Activated naive CD4-positive, alpha-beta T cell (primary cell): Measurements from ENCODE around the gene TCFL5.
"Not testable (repeated sequence)": the region's sequence is repeated elsewhere in the genome, so short reads cannot be mapped to it uniquely, and the experiment has no call there.

ENCODE experiments used
- DNase-seq, 4 experiments: peaks; one replicate each; lab custom pipeline; 2025; lab: John Stamatoyannopoulos, UW

TCFL5 gene

GRCh38 chr20:62880147-62880934 is 18.7 kb upstream of the TCFL5 start:
- no peak for DNase-seq

- no peak for DNase-seq
Observed at GRCh38 chr20:62879275-62880146, 17.9 kb upstream of the TCFL5 start.

- no peak for DNase-seq
Observed at GRCh38 chr20:62878244-62879038, 16.8 kb upstream of the TCFL5 start.

GRCh38 chr20:62876902-62877816 is 15.5 kb upstream of the TCFL5 start:
- no peak for DNase-seq

GRCh38 chr20:62876501-62876901 is 14.9 kb upstream of the TCFL5 start:
- DNase-seq: no peak

GRCh38 chr20:62875419-62876361 is 14.1 kb upstream of the TCFL5 start:
- no peak for DNase-seq

- no peak for DNase-seq
Observed at GRCh38 chr20:62874964-62875344, 13.3 kb upstream of the TCFL5 start.

GRCh38 chr20:62873681-62874031 is 12.0 kb upstream of the TCFL5 start:
- not testable (repeated sequence) for DNase-seq

GRCh38 chr20:62873280-62873679 is 11.7 kb upstream of the TCFL5 start:
- DNase-seq: no peak

- no peak for DNase-seq
Observed at GRCh38 chr20:62872862-62873261, 11.2 kb upstream of the TCFL5 start.

- no peak for DNase-seq
Observed at GRCh38 chr20:62872184-62872847, 10.7 kb upstream of the TCFL5 start.

GRCh38 chr20:62864207-62864606 is 2.6 kb upstream of the TCFL5 start:
- no peak for DNase-seq

GRCh38 chr20:62860924-62861691 is 514 bp downstream of the TCFL5 start:
- DNase-seq: peak in 1 of 4 experiments; percentile 49

GRCh38 chr20:62860391-62860923 is 1.2 kb downstream of the TCFL5 start:
- no peak for DNase-seq

- no peak for DNase-seq
Observed at GRCh38 chr20:62859721-62860120, 1.9 kb downstream of the TCFL5 start.

- DNase-seq: no peak
Observed at GRCh38 chr20:62858058-62858830, 3.4 kb downstream of the TCFL5 start.

- no peak for DNase-seq
Observed at GRCh38 chr20:62856931-62857619, 4.5 kb downstream of the TCFL5 start.
